HepG2 (cell line): ENCODE data around the gene MVP. TPM values are rescaled to one million over a fixed set of nuclear protein-coding genes. Genes with fewer than 3 reads are reported as not detected.

ENCODE experiments used
- ATF3 ChIP-seq: sonication (generic); formaldehyde crosslinking; IDR thresholded peaks from 2 replicates; pipeline ENCODE4 v1.4.0; 2020; ENCODE audit warnings: missing genetic modification reagents
- ATF7 ChIP-seq, 2 experiments: fragments of 450-650 bp in 1 of 2; sonication (generic) in 1 of 2; formaldehyde crosslinking in 1 of 2; IDR thresholded peaks; 2 replicates each; pipeline versions ENCODE4 v1.4.0 to v1.6.1; 2016 to 2020; ENCODE audit warnings: antibody characterized with exemption in 1 of 2, mild to moderate bottlenecking in 1 of 2, missing genetic modification reagents in 1 of 2
- CHCHD3 ChIP-seq: sonication (generic); formaldehyde crosslinking; IDR thresholded peaks from 2 replicates; pipeline ENCODE4 v1.8.0; 2022; ENCODE audit warnings: mild to moderate bottlenecking, missing genetic modification reagents, moderate library complexity
- DPF2 ChIP-seq: sonication (generic); formaldehyde crosslinking; IDR thresholded peaks from 2 replicates; pipeline ENCODE4 v1.4.0; 2020; ENCODE audit warnings: mild to moderate bottlenecking, low read depth, missing genetic modification reagents, borderline replicate concordance
- FUBP1 ChIP-seq: sonication (generic); formaldehyde crosslinking; IDR thresholded peaks from 2 replicates; pipeline ENCODE4 v1.5.1; 2020; ENCODE audit warnings: missing genetic modification reagents, mild to moderate bottlenecking, borderline replicate concordance
- GATA4 ChIP-seq: sonication (generic); IDR thresholded peaks from 2 replicates; pipeline ENCODE4 v1.6.1; 2016; ENCODE audit warnings: antibody characterized with exemption, low read depth, borderline replicate concordance
- HNF4G ChIP-seq, 2 experiments: sonication (generic) in 1 of 2; formaldehyde crosslinking in 1 of 2; IDR thresholded peaks; 2 replicates each; pipeline versions ENCODE4 v1.4.0 to v1.6.1; 2011 to 2020; ENCODE audit warnings: borderline replicate concordance in 2 of 2, low read depth in 2 of 2, mild to moderate bottlenecking in 2 of 2, low read length in 1 of 2, missing genetic modification reagents in 1 of 2, moderate library complexity in 1 of 2
- HNRNPH1 ChIP-seq: fragments of 200-400 bp; formaldehyde crosslinking; optimal IDR thresholded peaks from 2 replicates; pipeline ENCODE3; 2017; ENCODE audit warnings: mild to moderate bottlenecking, low read depth, low read length
- MIER2 ChIP-seq: IDR thresholded peaks from 2 replicates; pipeline ENCODE4 v1.6.1; 2016; ENCODE audit warnings: missing biosample characterization, missing genetic modification reagents
- PAWR ChIP-seq: sonication (generic); formaldehyde crosslinking; IDR thresholded peaks from 2 replicates; pipeline ENCODE4 v1.4.0; 2020; ENCODE audit warnings: missing genetic modification reagents, mild to moderate bottlenecking, borderline replicate concordance
- PHB2 ChIP-seq: fragments of 450-650 bp; IDR thresholded peaks from 2 replicates; pipeline ENCODE4 v1.6.1; 2018; ENCODE audit not compliant: partially characterized antibody
- PRMT3 ChIP-seq: sonication (generic); formaldehyde crosslinking; IDR thresholded peaks from 2 replicates; pipeline ENCODE4 v1.8.1; 2022; ENCODE audit warnings: low read depth, mild to moderate bottlenecking, moderate library complexity, missing genetic modification reagents, borderline replicate concordance
- SOX13 ChIP-seq, 3 experiments: fragments of 450-650 bp in 1 of 3; sonication (generic) in 1 of 3; formaldehyde crosslinking in 1 of 3; IDR thresholded peaks in 2 of 3; conservative IDR thresholded peaks in 1 of 3; 2 replicates each; pipeline versions ENCODE4 v1.5.0 to v1.6.1; 2016 to 2020; ENCODE audit warnings: antibody characterized with exemption in 1 of 3, mild to moderate bottlenecking in 1 of 3, missing compliant biosample characterization in 1 of 3, missing genetic modification reagents in 1 of 3, moderate library complexity in 1 of 3
- SP2 ChIP-seq: sonication (generic); formaldehyde crosslinking; IDR thresholded peaks from 2 replicates; pipeline ENCODE4 v1.5.1; 2020; ENCODE audit warnings: mild to moderate bottlenecking, missing genetic modification reagents
- XRCC5 ChIP-seq: fragments of 200-400 bp; formaldehyde crosslinking; optimal IDR thresholded peaks from 2 replicates; pipeline ENCODE3; 2017; ENCODE audit warnings: mild to moderate bottlenecking, low read length
- YEATS2 ChIP-seq: sonication (generic); formaldehyde crosslinking; IDR thresholded peaks from 2 replicates; pipeline ENCODE4 v1.4.0; 2020; ENCODE audit warnings: missing genetic modification reagents, borderline replicate concordance
- ZBTB25 ChIP-seq: IDR thresholded peaks from 2 replicates; pipeline ENCODE4 v1.6.1; 2018; ENCODE audit warnings: missing genetic modification reagents
- ZNF337 ChIP-seq: sonication (generic); formaldehyde crosslinking; IDR thresholded peaks from 2 replicates; pipeline ENCODE4 v1.5.1; 2020; ENCODE audit warnings: missing genetic modification reagents, low read depth, mild to moderate bottlenecking, borderline replicate concordance
- ZNF33A ChIP-seq: sonication (generic); formaldehyde crosslinking; IDR thresholded peaks from 2 replicates; pipeline ENCODE4 v1.5.1; 2020; ENCODE audit warnings: missing genetic modification reagents, mild to moderate bottlenecking, moderate library complexity, borderline replicate concordance
- ZNF484 ChIP-seq: sonication (generic); formaldehyde crosslinking; IDR thresholded peaks from 2 replicates; pipeline ENCODE4 v1.5.1; 2020; ENCODE audit warnings: mild to moderate bottlenecking, low read depth, missing genetic modification reagents, borderline replicate concordance
- polyA plus RNA-seq, 8 experiments: library from polyadenylated mRNA; depleted of rRNA in 3 of 8; stranded (reverse) in 7 of 8; unstranded in 1 of 8; fragments of >200 nt; fragmentation: Illumina TruSeq in 4 of 8; extraction: Trizol in 4 of 8; gene quantifications; 2 replicates each; pipeline versions ENCODE4 v1.2.1 to v1.2.3, GENCODE V29; 2011 to 2016; ENCODE audit warnings: low read depth in 4 of 8, missing spikeins in 1 of 8, mixed read lengths in 1 of 8; ENCODE audit not compliant: insufficient read depth in 1 of 8
- total RNA-seq, 5 experiments: library from RNA; depleted of rRNA; stranded (reverse); fragments of >200 nt; fragmentation: Illumina TruSeq; extraction: Trizol; gene quantifications; 2 replicates each; pipeline ENCODE4 v1.2.3, GENCODE V29; 2016; ENCODE audit warnings: low read depth in 1 of 5
- TF ChIP-seq, protein P1 (sequence below): sonication (generic); formaldehyde crosslinking; IDR thresholded peaks from 2 replicates; pipeline ENCODE4 v1.4.0; 2020; ENCODE audit warnings: missing genetic modification reagents
- TF ChIP-seq, protein P2 (sequence below): sonication (generic); formaldehyde crosslinking; IDR thresholded peaks from 2 replicates; pipeline ENCODE4 v1.8.0; 2022; ENCODE audit warnings: mild to moderate bottlenecking, missing genetic modification reagents, moderate library complexity

Gene MVP
- total and polyA plus RNA-seq, 2 of the 13 experiments (the other 11 are each of a cell fraction or from before 2014, with no cell fraction given) = 22.9 to 43.5 TPM

GRCh38 chr16:29815793-29816693 is 4.2 kb upstream of the MVP start, which contains the start of gene PAGR1 (continued):
- TF ChIP-seq MIER2 = no peak
- peak; percentile 72 for TF ChIP-seq SP2
- TF ChIP-seq DPF2 (CRISPR knock-in tag) = peak; percentile 3; the same call in 1 of the 2 replicates
- TF ChIP-seq SOX13 (IDR thresholded peaks at IDR 0.05) = peak; percentile 31; the same call in 1 of the 2 replicates
- no peak; a peak in 1 of 4 replicates for TF ChIP-seq SOX13 (CRISPR knock-in tag; conservative IDR thresholded peaks at IDR 0.05 in 1 of 2, IDR thresholded peaks at IDR 0.05 in 1 of 2)
- peak; percentile 61 for TF ChIP-seq GATA4
- TF ChIP-seq ZNF33A (CRISPR knock-in tag) = no peak
- peak; percentile 46; the same call in 1 of the 2 replicates for TF ChIP-seq ATF3 (CRISPR knock-in tag)
- TF ChIP-seq, protein P1, sequence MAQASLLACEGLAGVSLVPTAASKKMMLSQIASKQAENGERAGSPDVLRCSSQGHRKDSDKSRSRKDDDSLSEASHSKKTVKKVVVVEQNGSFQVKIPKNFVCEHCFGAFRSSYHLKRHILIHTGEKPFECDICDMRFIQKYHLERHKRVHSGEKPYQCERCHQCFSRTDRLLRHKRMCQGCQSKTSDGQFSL (CRISPR knock-in tag) = no peak
- TF ChIP-seq PRMT3 (CRISPR knock-in tag) = no peak
- TF ChIP-seq ZNF484 (CRISPR knock-in tag) = no peak
- TF ChIP-seq FUBP1 = peak; percentile 94; the same call in 1 of the 2 replicates
- peak; percentile 97 for TF ChIP-seq XRCC5
- TF ChIP-seq ATF7 (IDR thresholded peaks at IDR 0.05) = no peak
- TF ChIP-seq ATF7 (CRISPR knock-in tag; IDR thresholded peaks at IDR 0.05) = no peak
- no peak for TF ChIP-seq HNF4G (IDR thresholded peaks at IDR 0.05; ENCODE audit: borderline replicate concordance, low read depth, low read length)
- no peak; the same call in 1 of the 2 replicates for TF ChIP-seq HNF4G (CRISPR knock-in tag; IDR thresholded peaks at IDR 0.05; ENCODE audit: borderline replicate concordance, low read depth)
- TF ChIP-seq, protein P2, sequence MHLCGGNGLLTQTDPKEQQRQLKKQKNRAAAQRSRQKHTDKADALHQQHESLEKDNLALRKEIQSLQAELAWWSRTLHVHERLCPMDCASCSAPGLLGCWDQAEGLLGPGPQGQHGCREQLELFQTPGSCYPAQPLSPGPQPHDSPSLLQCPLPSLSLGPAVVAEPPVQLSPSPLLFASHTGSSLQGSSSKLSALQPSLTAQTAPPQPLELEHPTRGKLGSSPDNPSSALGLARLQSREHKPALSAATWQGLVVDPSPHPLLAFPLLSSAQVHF (CRISPR knock-in tag) = 0 out of 2 replicates have a peak, but pooled peaks have one; percentile 26
- no peak for TF ChIP-seq PHB2
- peak; percentile 89; the same call in 1 of the 2 replicates for TF ChIP-seq ZNF337
- peak; percentile 97; the same call in 1 of the 2 replicates for TF ChIP-seq PAWR (CRISPR knock-in tag)
- TF ChIP-seq YEATS2 (CRISPR knock-in tag) = peak; percentile 94
- TF ChIP-seq ZBTB25 (CRISPR knock-in tag) = 0 out of 2 replicates have a peak, but pooled peaks have one; percentile 57
- TF ChIP-seq HNRNPH1 = no peak
- peak; percentile 97 for TF ChIP-seq CHCHD3 (CRISPR knock-in tag)
